CD4-positive, alpha-beta memory T cell (primary cell): Measurements from ENCODE around the gene IQUB. TPM values are rescaled to one million over a fixed set of nuclear protein-coding genes. Genes with fewer than 3 reads are reported as not detected.

Source experiments
- CTCF ChIA-PET: fragments of 350-600 bp; sonication (Branson Sonifier 250); formaldehyde crosslinking; loops from one replicate; lab custom pipeline; 2021; ENCODE audit warnings: inconsistent platforms; ENCODE audit not compliant: partially characterized antibody; lab: Charles Lee
- POLR2A ChIA-PET: fragments of 350-600 bp; sonication (Branson Sonifier 250); formaldehyde crosslinking; loops from one replicate; lab custom pipeline; 2021; ENCODE audit not compliant: partially characterized antibody; lab: Charles Lee
- DNase-seq, 5 donors: peaks; one replicate each; pipeline versions ENCODE4 v3.0.0 to v3.0.0-alpha.2; 2020 to 2022; ENCODE audit warnings: mixed read lengths in 1 of 5
- H3K27ac ChIP-seq: one replicate; pipeline ENCODE4 v1.7.0; 2013; ENCODE audit warnings: low read depth, low read length
- H3K27me3 ChIP-seq: 2 replicates; pipeline ENCODE4 v1.7.0; 2013; ENCODE audit warnings: mild to moderate bottlenecking, low read length, moderate library complexity; ENCODE audit not compliant: insufficient read depth
- H3K36me3 ChIP-seq: 2 replicates; pipeline ENCODE4 v1.7.0; 2013; ENCODE audit warnings: mild to moderate bottlenecking, low read length, moderate library complexity; ENCODE audit not compliant: insufficient read depth
- H3K4me1 ChIP-seq: 2 replicates; pipeline ENCODE4 v1.7.0; 2013; ENCODE audit warnings: mild to moderate bottlenecking, low read length, moderate library complexity; ENCODE audit not compliant: insufficient read depth
- H3K4me3 ChIP-seq, 2 donors: one replicate each; pipeline ENCODE4 v1.7.0; 2013; ENCODE audit warnings: low read length in 2 of 2, mild to moderate bottlenecking in 1 of 2
- H3K9me3 ChIP-seq, 2 donors: one replicate each; pipeline ENCODE4 v1.7.0; 2013; ENCODE audit warnings: low read length in 2 of 2, control low read depth in 1 of 2; ENCODE audit not compliant: control insufficient read depth in 1 of 2
- H3K27ac Mint-ChIP-seq, 7 donors: one replicate each; pipeline ENCODE4 v1.8.0; 2020 to 2021; ENCODE audit warnings: mixed read lengths in 7 of 7, mild to moderate bottlenecking in 6 of 7, inconsistent platforms in 3 of 7, moderate library complexity in 3 of 7
- H3K27me3 Mint-ChIP-seq, 2 donors: one replicate each; pipeline ENCODE4 v1.8.0; 2020 to 2021; ENCODE audit warnings: mixed read lengths in 2 of 2
- H3K36me3 Mint-ChIP-seq, 2 donors: one replicate each; pipeline ENCODE4 v1.8.0; 2020 to 2021; ENCODE audit warnings: mixed read lengths in 2 of 2, inconsistent platforms in 1 of 2, mild to moderate bottlenecking in 1 of 2
- H3K4me1 Mint-ChIP-seq, 4 donors: one replicate each; pipeline ENCODE4 v1.8.0; 2020 to 2021; ENCODE audit warnings: mixed read lengths in 4 of 4, mild to moderate bottlenecking in 1 of 4
- H3K4me3 Mint-ChIP-seq, 8 donors: one replicate each; pipeline ENCODE4 v1.8.0; 2020 to 2021; ENCODE audit warnings: mixed read lengths in 8 of 8, mild to moderate bottlenecking in 7 of 8, moderate library complexity in 6 of 8, inconsistent platforms in 3 of 8
- H3K9me3 Mint-ChIP-seq, 8 donors: one replicate each; pipeline ENCODE4 v1.8.0; 2020 to 2021; ENCODE audit warnings: mixed read lengths in 8 of 8, mild to moderate bottlenecking in 5 of 8, inconsistent platforms in 3 of 8, moderate library complexity in 1 of 8
- intact Hi-C: fragments of 100-400 bp; cut with micrococcal nuclease; formaldehyde crosslinking; loops from one replicate; pipeline ENCODE4 v1.15.1; 2023
- polyA plus RNA-seq, 2 donors: library from polyadenylated mRNA; unstranded; fragments of 300-500 nt; fragmentation: Illumina TruSeq; gene quantifications; one replicate each; pipeline ENCODE4 v1.2.3, GENCODE V29; 2021
- total RNA-seq, 2 experiments: library from RNA; stranded (reverse); gene quantifications; one replicate each; pipeline ENCODE4 v1.2.3, GENCODE V29; 2021

Gene IQUB
- total and polyA plus RNA-seq, 4 experiments from 2014 or later: 0.14 to 0.49 TPM; not detected in 2

- H3K27ac Mint-ChIP-seq: no peak overlapping the region
- CTCF ChIA-PET: interaction anchor here (0.7 kb wide), 1 partner anchor 12 kb away, joined by 3 read pairs; no protein-coding TSS in a partner anchor
- Histone ChIP-seq H3K27ac (no peak overlapping the region), H3K27me3 (no peaks in the 10 kb centered on the region), H3K4me3 (no peak overlapping the region), H3K9me3 (no peaks in the 10 kb centered on the region), H3K4me1 (no peaks in the 10 kb centered on the region), H3K36me3 (no peaks in the 10 kb centered on the region)
- no peak overlapping the region for H3K4me3 Mint-ChIP-seq
- DNase-seq: no peak
- H3K4me1 Mint-ChIP-seq: peaks cover 0 to 3% (median 0%) of the 10 kb centered on the region in 4 donors
- POLR2A ChIA-PET: interaction anchor here (0.6 kb wide), 1 partner anchor 11 kb away, joined by 4 read pairs; no protein-coding TSS in a partner anchor
- no peaks in the 10 kb centered on the region for H3K36me3 Mint-ChIP-seq
- peaks cover 3 to 4% of the 10 kb centered on the region in 2 donors for H3K27me3 Mint-ChIP-seq
- no peaks in the 10 kb centered on the region for H3K9me3 Mint-ChIP-seq
- intact Hi-C loops: no loop called here
Measured at GRCh38 chr7:123573341-123573740, 38.9 kb upstream of the IQUB start.

GRCh38 chr7:123571684-123572083 is 37.3 kb upstream of the IQUB start:
- no peak for DNase-seq
- Mint-ChIP-seq H3K9me3 (no peaks in the 10 kb centered on the region), H3K4me3 (no peak overlapping the region), H3K36me3 (no peaks in the 10 kb centered on the region), H3K27ac (no peak overlapping the region), H3K27me3 (peaks cover 0 to 2% of the 10 kb centered on the region in 2 donors), H3K4me1 (peaks cover 0 to 3% (median 0%) of the 10 kb centered on the region in 4 donors)
- Histone ChIP-seq H3K27ac (no peak overlapping the region), H3K36me3 (no peaks in the 10 kb centered on the region), H3K27me3 (no peaks in the 10 kb centered on the region), H3K9me3 (no peaks in the 10 kb centered on the region), H3K4me1 (no peaks in the 10 kb centered on the region), H3K4me3 (no peak overlapping the region)
- POLR2A ChIA-PET: no interaction called here
- intact Hi-C loops: no loop called here
- CTCF ChIA-PET: interaction anchor here (0.6 kb wide), 1 partner anchor 134 kb away, joined by 4 read pairs; no protein-coding TSS in a partner anchor

- H3K4me3 ChIP-seq: no peak overlapping the region
- no peaks in the 10 kb centered on the region for H3K4me1 ChIP-seq
- H3K27me3 Mint-ChIP-seq: peaks cover 0 to 2% of the 10 kb centered on the region in 2 donors
- H3K9me3 ChIP-seq: no peaks in the 10 kb centered on the region
- H3K9me3 Mint-ChIP-seq: no peaks in the 10 kb centered on the region
- CTCF ChIA-PET: interaction anchor here (2.3 kb wide), 1 partner anchor 77 kb away, joined by 6 read pairs; no protein-coding TSS in a partner anchor
- no peak for DNase-seq
- H3K27me3 ChIP-seq: no peaks in the 10 kb centered on the region
- no peak overlapping the region for H3K27ac Mint-ChIP-seq
- intact Hi-C loops: no loop called here
- H3K36me3 ChIP-seq: no peaks in the 10 kb centered on the region
- H3K4me1 Mint-ChIP-seq: peaks cover 0 to 3% (median 0%) of the 10 kb centered on the region in 4 donors
- H3K36me3 Mint-ChIP-seq: no peaks in the 10 kb centered on the region
- H3K4me3 Mint-ChIP-seq: no peak overlapping the region
- POLR2A ChIA-PET: no interaction called here
- H3K27ac ChIP-seq: no peak overlapping the region
Measured at GRCh38 chr7:123571187-123571586, 36.8 kb upstream of the IQUB start.

- Histone ChIP-seq H3K4me1 (no peaks in the 10 kb centered on the region), H3K4me3 (no peak overlapping the region), H3K36me3 (no peaks in the 10 kb centered on the region), H3K27ac (no peak overlapping the region), H3K27me3 (no peaks in the 10 kb centered on the region), H3K9me3 (no peaks in the 10 kb centered on the region)
- DNase-seq: no peak
- Mint-ChIP-seq H3K9me3 (no peaks in the 10 kb centered on the region), H3K36me3 (no peaks in the 10 kb centered on the region), H3K4me1 (peaks cover 0 to 3% (median 0%) of the 10 kb centered on the region in 4 donors), H3K27ac (no peak overlapping the region), H3K27me3 (peaks cover 0 to 2% of the 10 kb centered on the region in 2 donors), H3K4me3 (no peak overlapping the region)
- ChIA-PET POLR2A (interaction anchor here (1.5 kb wide), 1 partner anchor 13 kb away, joined by 4 read pairs; the partner anchor contains the start of gene NDUFA5), CTCF (interaction anchor here (2.3 kb wide), 1 partner anchor 76 kb away, joined by 6 read pairs; no protein-coding TSS in a partner anchor)
- intact Hi-C loops: no loop called here
Measured at GRCh38 chr7:123570390-123571182, 36.2 kb upstream of the IQUB start.

GRCh38 chr7:123569352-123570010 is 35.1 kb upstream of the IQUB start:
- intact Hi-C loops: no loop called here
- no peak overlapping the region for H3K4me3 Mint-ChIP-seq
- Histone ChIP-seq H3K9me3 (no peaks in the 10 kb centered on the region), H3K36me3 (no peaks in the 10 kb centered on the region), H3K4me1 (no peaks in the 10 kb centered on the region), H3K27ac (no peak overlapping the region), H3K4me3 (no peak overlapping the region), H3K27me3 (no peaks in the 10 kb centered on the region)
- ChIA-PET POLR2A (interaction anchor here (1.5 kb wide), 1 partner anchor 11 kb away, joined by 4 read pairs; the partner anchor contains the start of gene NDUFA5), CTCF (interaction anchor here (2.3 kb wide), 1 partner anchor 75 kb away, joined by 6 read pairs; no protein-coding TSS in a partner anchor)
- H3K27ac Mint-ChIP-seq: peak overlapping the region in 1 of 7 donors; percentile 2
- H3K36me3 Mint-ChIP-seq: no peaks in the 10 kb centered on the region
- no peak for DNase-seq
- peaks cover 0 to 3% (median 0%) of the 10 kb centered on the region in 4 donors for H3K4me1 Mint-ChIP-seq
- H3K9me3 Mint-ChIP-seq: no peaks in the 10 kb centered on the region
- peaks cover 0 to 1% of the 10 kb centered on the region in 2 donors for H3K27me3 Mint-ChIP-seq

GRCh38 chr7:123562121-123562520 is 27.7 kb upstream of the IQUB start:
- H3K4me3 Mint-ChIP-seq: no peak overlapping the region
- Histone ChIP-seq H3K4me1 (peaks cover 9% of the 10 kb centered on the region), H3K9me3 (no peaks in the 10 kb centered on the region), H3K4me3 (no peak overlapping the region), H3K36me3 (no peaks in the 10 kb centered on the region), H3K27me3 (no peaks in the 10 kb centered on the region), H3K27ac (no peak overlapping the region)
- peaks cover 0 to 9% (median 3%) of the 10 kb centered on the region in 4 donors for H3K4me1 Mint-ChIP-seq
- CTCF ChIA-PET: no interaction called here
- peak overlapping the region in 1 of 7 donors; percentile 57 for H3K27ac Mint-ChIP-seq
- H3K36me3 Mint-ChIP-seq: no peaks in the 10 kb centered on the region
- intact Hi-C loops: no loop called here
- no peak for DNase-seq
- H3K9me3 Mint-ChIP-seq: no peaks in the 10 kb centered on the region
- POLR2A ChIA-PET: no interaction called here
- peaks cover 0 to 1% of the 10 kb centered on the region in 2 donors for H3K27me3 Mint-ChIP-seq
